Parathyroid adenoma (tissue), 2 donors: ENCODE measurements around the gene BNIPL.
A peak's percentile ranks its signal among the peaks of the same experiment; 100 is the strongest.

Source experiments
- H2AFZ ChIP-seq: fragments of 300-600 bp; sonication (generic); one replicate; pipeline ENCODE4 v1.7.0; 2017; ENCODE audit warnings: antibody characterized with exemption, mild to moderate bottlenecking
- H3K27ac ChIP-seq: fragments of 300-600 bp; sonication (generic); one replicate; pipeline ENCODE4 v1.7.0; 2017
- H3K27me3 ChIP-seq: fragments of 300-600 bp; sonication (generic); one replicate; pipeline ENCODE4 v1.7.0; 2017; ENCODE audit warnings: low read length; ENCODE audit not compliant: control insufficient read depth, insufficient read depth
- H3K36me3 ChIP-seq: fragments of 300-600 bp; sonication (generic); one replicate; pipeline ENCODE4 v1.7.0; 2017; ENCODE audit warnings: low read length; ENCODE audit not compliant: control insufficient read depth, insufficient read depth
- H3K4me1 ChIP-seq: fragments of 300-600 bp; sonication (generic); one replicate; pipeline ENCODE4 v1.7.0; 2017; ENCODE audit warnings: control low read depth
- H3K4me2 ChIP-seq: fragments of 300-600 bp; sonication (generic); one replicate; pipeline ENCODE4 v1.7.0; 2017; ENCODE audit warnings: low read length
- H3K4me3 ChIP-seq: fragments of 300-600 bp; sonication (generic); one replicate; pipeline ENCODE4 v1.7.0; 2017; ENCODE audit warnings: low read depth, low read length
- H3K79me2 ChIP-seq: fragments of 300-600 bp; sonication (generic); one replicate; pipeline ENCODE4 v1.7.0; 2017; ENCODE audit warnings: control low read depth
- H3K9ac ChIP-seq: fragments of 300-600 bp; sonication (generic); one replicate; pipeline ENCODE4 v1.7.0; 2017; ENCODE audit warnings: mild to moderate bottlenecking
- H3K9me3 ChIP-seq: fragments of 300-600 bp; sonication (generic); one replicate; pipeline ENCODE4 v1.7.0; 2017; ENCODE audit warnings: low read length; ENCODE audit not compliant: control insufficient read depth
- TF ChIP-seq, protein P1 (sequence below): fragments of 300-600 bp; sonication (generic); IDR thresholded peaks from one replicate; pipeline ENCODE4 v1.7.0; 2017; ENCODE audit warnings: antibody characterized with exemption, mild to moderate bottlenecking
- donor health status: primary hyperparathyroidism.

The BNIPL gene

DNA sequence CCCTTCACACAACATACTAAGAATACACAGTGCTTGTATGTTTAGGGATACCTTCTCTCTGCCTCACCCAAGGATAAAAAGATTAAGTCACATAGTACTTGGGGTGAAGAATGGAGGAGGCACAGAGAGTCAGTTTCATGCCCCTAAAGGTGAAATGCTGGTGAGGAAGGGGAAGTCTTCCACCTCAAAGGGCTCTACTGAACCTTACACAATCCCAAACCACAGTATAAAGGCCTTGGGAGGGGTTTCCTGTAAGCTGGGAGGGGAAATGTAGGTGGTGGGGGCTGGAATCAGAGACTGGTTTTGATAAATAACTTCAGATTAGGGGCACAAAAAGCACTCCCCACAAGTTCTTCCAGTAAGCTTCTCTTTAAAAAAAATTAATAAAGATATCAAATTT lies 33.2 kb upstream of the BNIPL start:
- Histone ChIP-seq H3K9ac (no peak overlapping the region), H3K79me2 (peaks cover 5% of the 10 kb centered on the region), H3K36me3 (no peaks in the 10 kb centered on the region), H3K4me2 (peak overlapping the region; percentile 13), H3K27ac (no peak overlapping the region), H3K4me3 (peak overlapping the region; percentile 23), H3K27me3 (no peaks in the 10 kb centered on the region), H2AFZ (no peak overlapping the region), H3K4me1 (peaks cover 11% of the 10 kb centered on the region), H3K9me3 (no peaks in the 10 kb centered on the region)
- TF ChIP-seq, protein P1, sequence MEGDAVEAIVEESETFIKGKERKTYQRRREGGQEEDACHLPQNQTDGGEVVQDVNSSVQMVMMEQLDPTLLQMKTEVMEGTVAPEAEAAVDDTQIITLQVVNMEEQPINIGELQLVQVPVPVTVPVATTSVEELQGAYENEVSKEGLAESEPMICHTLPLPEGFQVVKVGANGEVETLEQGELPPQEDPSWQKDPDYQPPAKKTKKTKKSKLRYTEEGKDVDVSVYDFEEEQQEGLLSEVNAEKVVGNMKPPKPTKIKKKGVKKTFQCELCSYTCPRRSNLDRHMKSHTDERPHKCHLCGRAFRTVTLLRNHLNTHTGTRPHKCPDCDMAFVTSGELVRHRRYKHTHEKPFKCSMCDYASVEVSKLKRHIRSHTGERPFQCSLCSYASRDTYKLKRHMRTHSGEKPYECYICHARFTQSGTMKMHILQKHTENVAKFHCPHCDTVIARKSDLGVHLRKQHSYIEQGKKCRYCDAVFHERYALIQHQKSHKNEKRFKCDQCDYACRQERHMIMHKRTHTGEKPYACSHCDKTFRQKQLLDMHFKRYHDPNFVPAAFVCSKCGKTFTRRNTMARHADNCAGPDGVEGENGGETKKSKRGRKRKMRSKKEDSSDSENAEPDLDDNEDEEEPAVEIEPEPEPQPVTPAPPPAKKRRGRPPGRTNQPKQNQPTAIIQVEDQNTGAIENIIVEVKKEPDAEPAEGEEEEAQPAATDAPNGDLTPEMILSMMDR: no peak

DNA sequence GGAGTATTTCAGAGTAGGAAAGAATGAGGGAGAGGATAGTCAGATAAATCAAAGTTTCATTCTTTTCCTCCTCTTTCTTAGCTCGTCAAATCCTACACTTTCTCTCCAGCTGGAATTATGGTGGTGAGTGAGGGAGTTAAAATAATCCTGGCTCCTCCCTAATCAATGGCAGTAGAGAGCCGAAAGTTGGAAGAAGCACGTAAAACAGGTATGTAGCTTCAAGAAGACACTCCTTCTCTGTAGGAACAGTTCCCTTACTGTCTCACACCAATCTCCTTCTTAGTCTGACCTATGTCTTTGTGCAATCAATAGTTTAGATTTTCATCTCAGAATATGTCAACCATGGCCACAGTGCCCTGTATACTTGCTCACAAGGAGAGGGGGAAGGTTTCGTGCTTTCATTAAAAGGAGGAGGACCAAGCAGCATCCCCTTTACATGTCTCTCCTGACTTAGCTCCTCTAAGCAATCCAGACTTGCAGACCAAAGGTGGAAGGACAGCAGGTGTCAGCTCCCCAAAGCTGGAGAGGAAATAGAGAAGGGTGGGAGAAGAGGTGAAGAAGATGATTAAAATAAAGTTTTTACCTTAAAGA lies 30.6 kb upstream of the BNIPL start:
- TF ChIP-seq, protein P1: no peak
- no peaks in the 10 kb centered on the region for H3K36me3 ChIP-seq
- peak overlapping the region; percentile 78 for H3K4me3 ChIP-seq
- no peaks in the 10 kb centered on the region for H3K27me3 ChIP-seq
- peaks cover 11% of the 10 kb centered on the region for H3K4me1 ChIP-seq
- H3K9ac ChIP-seq: peak overlapping the region; percentile 11
- H3K9me3 ChIP-seq: no peaks in the 10 kb centered on the region
- H2AFZ ChIP-seq: peak overlapping the region; percentile 85
- H3K27ac ChIP-seq: peak overlapping the region; percentile 95
- H3K79me2 ChIP-seq: peaks cover 5% of the 10 kb centered on the region
- peak overlapping the region; percentile 63 for H3K4me2 ChIP-seq

DNA sequence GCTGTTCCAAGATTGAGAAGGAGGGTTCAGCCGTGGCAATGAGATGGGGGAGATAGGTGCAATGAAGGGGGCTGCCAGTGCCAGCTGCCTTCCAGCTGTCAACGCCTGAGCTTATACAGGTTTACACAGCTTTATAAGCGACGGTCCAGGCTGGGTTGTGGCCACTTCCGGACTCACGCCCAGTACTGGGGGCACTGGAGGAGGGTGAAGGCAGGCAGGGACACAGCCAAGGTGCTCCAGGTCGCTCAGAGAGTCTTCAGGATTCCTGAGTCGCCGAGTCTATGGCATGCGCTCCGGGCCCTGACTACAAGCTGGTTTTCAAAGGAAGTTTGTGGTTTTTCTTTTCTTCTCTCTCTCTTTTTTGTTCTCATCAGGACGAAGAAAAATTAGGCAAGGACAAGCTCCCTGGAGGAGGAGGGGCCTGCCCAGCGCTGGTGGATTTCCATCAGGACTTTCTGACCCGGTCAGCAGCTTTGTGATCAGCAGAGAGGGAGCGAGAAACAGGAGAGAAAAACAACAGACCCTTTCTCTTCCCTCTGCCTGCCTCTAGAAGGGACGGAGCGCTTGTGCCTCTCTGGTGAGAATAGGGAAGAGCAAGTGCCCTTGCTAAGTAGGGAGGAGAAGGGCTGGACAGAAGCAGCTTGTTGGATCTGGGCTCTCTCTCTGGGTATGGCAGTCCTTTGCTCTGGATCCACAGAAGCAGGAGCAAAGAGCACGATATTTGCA lies 29.9 kb upstream of the BNIPL start, which contains the start of gene MINDY1:
Gene MINDY1 (minus strand): TSS at position 576 of the 726 bp plus-strand sequence. CDS start 4,285 bp downstream, outside the sequence.
- TF ChIP-seq, protein P1: peak; percentile 47
- H3K27ac ChIP-seq: peak within 1 kb of the TSS; percentile 95
- peak within 1 kb of the TSS; percentile 85 for H2AFZ ChIP-seq
- peak within 1 kb of the TSS; percentile 79 for H3K4me3 ChIP-seq
- H3K4me1 ChIP-seq: peaks cover 11% of the 10 kb centered on the region
- no peaks in the 10 kb centered on the region for H3K27me3 ChIP-seq
- no peaks in the 10 kb centered on the region for H3K36me3 ChIP-seq
- peak within 1 kb of the TSS; percentile 37 for H3K9ac ChIP-seq
- H3K79me2 ChIP-seq: peaks cover 5% of the 10 kb centered on the region
- peak within 1 kb of the TSS; percentile 63 for H3K4me2 ChIP-seq
- H3K9me3 ChIP-seq: no peaks in the 10 kb centered on the region

DNA sequence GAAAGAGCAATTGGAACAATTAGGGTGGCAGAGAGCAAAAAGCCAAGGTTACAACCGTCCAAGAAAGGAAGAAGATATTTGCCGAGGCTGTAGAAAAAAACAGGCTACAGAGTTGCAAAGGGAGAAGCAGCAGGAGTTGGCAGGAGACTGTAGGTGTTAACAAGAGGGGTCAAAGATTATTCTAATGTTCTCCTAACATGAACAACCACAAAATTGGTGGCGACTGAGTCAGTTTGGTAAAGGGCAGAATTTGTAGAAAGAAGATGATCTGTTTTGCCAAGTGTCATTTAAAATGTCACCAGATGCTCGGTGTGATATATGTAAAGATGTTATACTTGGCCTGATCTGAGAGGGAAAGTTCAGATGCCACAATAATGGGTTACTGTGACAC lies 28.5 kb upstream of the BNIPL start:
- Histone ChIP-seq H3K9me3 (no peaks in the 10 kb centered on the region), H3K4me2 (peak overlapping the region; percentile 63), H3K27ac (peak overlapping the region; percentile 95), H3K4me1 (peaks cover 11% of the 10 kb centered on the region), H3K9ac (peak overlapping the region; percentile 37), H3K4me3 (peak overlapping the region; percentile 79), H3K27me3 (no peaks in the 10 kb centered on the region), H3K36me3 (no peaks in the 10 kb centered on the region), H2AFZ (peak overlapping the region; percentile 82), H3K79me2 (peaks cover 5% of the 10 kb centered on the region)
- TF ChIP-seq, protein P1: no peak
